Choroid plexus epithelial cell (primary cell): ENCODE results near the gene SPTLC3.
A peak's percentile ranks its signal among the peaks of the same experiment; 100 is the strongest.

Experiments used
- DNase-seq: peaks from one replicate; pipeline ENCODE4 v3.0.0-alpha.2; 2010; ENCODE audit warnings: low read depth
- H3K4me3 ChIP-seq: 2 replicates; pipeline ENCODE4 v1.5.1; 2011; ENCODE audit warnings: low read depth, mild to moderate bottlenecking, control low read depth, low read length, moderate library complexity
- TF ChIP-seq, protein P1 (sequence below): conservative IDR thresholded peaks from 2 replicates; pipeline ENCODE4 v1.5.1; 2011; ENCODE audit warnings: low read depth, mild to moderate bottlenecking, control low read depth, inconsistent platforms, low read length, moderate library complexity

The SPTLC3 gene

DNA sequence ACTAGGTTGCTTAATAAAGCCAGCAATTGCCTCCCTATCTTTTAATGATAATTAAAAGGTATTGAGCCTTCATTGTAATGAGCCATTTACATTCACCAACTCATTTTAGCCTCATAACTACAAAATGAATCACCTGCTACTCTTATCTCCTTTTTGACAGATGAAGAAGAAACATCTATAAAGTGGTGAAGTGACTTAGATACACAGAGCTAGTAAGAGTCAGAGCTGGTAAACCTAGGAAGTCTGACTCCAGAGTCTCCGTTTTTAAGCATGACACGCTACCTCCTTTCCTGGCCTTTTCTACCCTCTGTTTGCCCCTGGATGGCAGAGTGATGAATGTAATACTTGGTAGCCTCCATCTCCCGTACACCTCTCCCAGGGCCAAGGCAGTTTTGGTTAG, 93.5 kb downstream of the SPTLC3 start:
- no peak overlapping the region for H3K4me3 ChIP-seq
- peak; percentile 5 for DNase-seq
- TF ChIP-seq, protein P1, sequence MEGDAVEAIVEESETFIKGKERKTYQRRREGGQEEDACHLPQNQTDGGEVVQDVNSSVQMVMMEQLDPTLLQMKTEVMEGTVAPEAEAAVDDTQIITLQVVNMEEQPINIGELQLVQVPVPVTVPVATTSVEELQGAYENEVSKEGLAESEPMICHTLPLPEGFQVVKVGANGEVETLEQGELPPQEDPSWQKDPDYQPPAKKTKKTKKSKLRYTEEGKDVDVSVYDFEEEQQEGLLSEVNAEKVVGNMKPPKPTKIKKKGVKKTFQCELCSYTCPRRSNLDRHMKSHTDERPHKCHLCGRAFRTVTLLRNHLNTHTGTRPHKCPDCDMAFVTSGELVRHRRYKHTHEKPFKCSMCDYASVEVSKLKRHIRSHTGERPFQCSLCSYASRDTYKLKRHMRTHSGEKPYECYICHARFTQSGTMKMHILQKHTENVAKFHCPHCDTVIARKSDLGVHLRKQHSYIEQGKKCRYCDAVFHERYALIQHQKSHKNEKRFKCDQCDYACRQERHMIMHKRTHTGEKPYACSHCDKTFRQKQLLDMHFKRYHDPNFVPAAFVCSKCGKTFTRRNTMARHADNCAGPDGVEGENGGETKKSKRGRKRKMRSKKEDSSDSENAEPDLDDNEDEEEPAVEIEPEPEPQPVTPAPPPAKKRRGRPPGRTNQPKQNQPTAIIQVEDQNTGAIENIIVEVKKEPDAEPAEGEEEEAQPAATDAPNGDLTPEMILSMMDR: no peak

- TF ChIP-seq, protein P1: no peak
- no peak overlapping the region for H3K4me3 ChIP-seq
- no peak for DNase-seq
Observed at GRCh38 chr20:13102694-13103093, 93.9 kb downstream of the SPTLC3 start.

DNA sequence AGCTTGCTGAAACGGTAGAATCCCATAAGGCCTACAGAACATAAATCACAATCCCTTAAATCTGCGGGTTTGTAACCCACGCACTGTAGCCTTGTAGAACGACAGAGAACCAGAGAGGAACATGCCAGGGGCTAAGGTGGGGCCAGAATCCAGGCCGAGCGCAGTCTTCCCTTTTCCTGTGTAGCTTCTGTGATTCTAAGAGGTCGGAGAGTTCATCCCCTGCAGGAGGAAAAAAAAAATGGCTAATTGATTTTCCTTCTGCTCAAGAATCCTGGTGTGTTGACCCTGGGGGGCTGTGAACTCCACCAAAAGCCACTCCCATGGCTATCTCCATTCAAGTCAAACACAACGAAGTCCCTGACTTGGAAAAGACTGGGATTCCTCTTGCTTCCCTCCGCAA, 96.3 kb downstream of the SPTLC3 start:
- H3K4me3 ChIP-seq: no peak overlapping the region
- DNase-seq: no peak
- TF ChIP-seq, protein P1: no peak

DNA sequence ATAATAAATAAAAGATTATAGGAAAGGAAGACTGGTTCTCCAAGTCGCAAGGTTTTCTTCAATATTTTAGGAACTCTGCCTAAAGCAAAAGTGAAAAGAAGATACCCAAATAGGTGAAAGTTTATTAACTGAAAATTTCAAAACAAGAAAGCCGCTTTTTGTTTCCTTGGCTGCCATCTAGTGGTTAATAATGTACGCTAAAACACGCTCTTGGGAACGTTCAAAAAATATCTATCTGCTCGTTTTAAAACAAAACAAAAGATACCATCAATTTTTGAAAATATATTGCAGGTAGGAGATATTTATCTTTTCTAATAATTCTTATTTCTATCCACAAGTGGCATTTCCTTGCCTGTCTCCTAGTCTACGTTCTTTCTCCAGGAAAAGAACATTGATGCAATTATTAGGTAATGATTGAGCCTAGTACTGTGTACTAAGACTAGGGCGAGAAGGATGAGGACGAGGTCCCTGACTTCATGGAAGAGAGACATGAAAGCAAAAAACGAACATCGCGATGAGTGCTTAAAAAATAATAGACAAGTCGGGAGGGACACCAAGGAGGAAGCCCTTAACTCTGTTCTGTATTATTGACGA, 97.2 kb downstream of the SPTLC3 start:
- TF ChIP-seq, protein P1: peak; percentile 65
- peak; percentile 71 for DNase-seq
- H3K4me3 ChIP-seq: no peak overlapping the region

- TF ChIP-seq, protein P1: no peak
- no peak overlapping the region for H3K4me3 ChIP-seq
- no peak for DNase-seq
Observed at GRCh38 chr20:13109658-13110057, 100.9 kb downstream of the SPTLC3 start.

DNA sequence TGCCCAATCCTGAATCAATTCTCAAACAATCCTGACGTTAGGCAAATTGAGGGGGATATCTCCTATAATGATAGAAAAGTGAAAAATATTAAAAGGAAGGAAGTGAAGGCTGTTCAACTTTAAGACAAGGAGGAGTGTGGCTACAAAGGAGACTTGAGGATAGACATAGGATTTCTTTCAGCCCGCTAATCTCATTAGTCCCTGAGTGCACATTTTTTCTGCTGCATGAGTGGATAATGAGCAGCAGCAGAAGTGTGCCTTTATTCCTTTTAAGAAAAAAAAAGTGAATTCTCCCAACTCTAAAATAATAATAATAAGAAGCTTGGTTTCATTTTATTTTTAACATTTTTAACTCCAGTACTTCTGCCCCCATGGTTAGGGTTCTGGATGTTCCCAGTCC, 102.0 kb downstream of the SPTLC3 start:
- no peak for DNase-seq
- TF ChIP-seq, protein P1: no peak

GRCh38 chr20:13111249-13111911, 102.6 kb downstream of the SPTLC3 start:
- H3K4me3 ChIP-seq: no peak overlapping the region
- DNase-seq: no peak
- TF ChIP-seq, protein P1: no peak

More for the DNA sequence above, 102.0 kb downstream of the SPTLC3 start:
- H3K4me3 ChIP-seq: no peak overlapping the region
